IMR-90 (cell line): ENCODE data around the gene ADM. TPM values are rescaled to one million over a fixed set of nuclear protein-coding genes. Genes with fewer than 3 reads are reported as not detected.

Source experiments
- ATAC-seq: fragments of 200-7000 bp; cut with Tn5 transposase; 2 replicates; pipeline ENCODE4 v1.9.1; 2020; ENCODE audit warnings: low read depth, mild to moderate bottlenecking, moderate library complexity
- BruUV-seq: library from RNA; stranded (reverse); fragments of 400-500 nt; replicated peaks from 2 replicates; lab custom pipeline; 2021; lab: Mats Ljungman, UMichigan
- CTCF ChIA-PET: fragments of 300-600 bp; formaldehyde crosslinking; extraction: SDS; loops from one replicate; lab custom pipeline; 2021; ENCODE audit warnings: antibody characterized with exemption; lab: Yijun Ruan, JAX
- POLR2A ChIA-PET: fragments of 300-600 bp; sonication (Branson Sonifier 250); formaldehyde crosslinking; loops from one replicate; lab custom pipeline; 2022; ENCODE audit warnings: antibody characterized with exemption; ENCODE audit not compliant: unreplicated experiment; lab: Charles Lee
- DNase-seq: peaks from one replicate; pipeline ENCODE4 v3.0.0; 2013
- H2AFZ ChIP-seq: replicated peaks from 2 replicates; pipeline ENCODE3; 2013; ENCODE audit warnings: low read length, mild to moderate bottlenecking; ENCODE audit not compliant: poor library complexity
- H2AK5ac ChIP-seq: 2 replicates; pipeline ENCODE4 v1.6.1; 2013; ENCODE audit warnings: low read depth, low read length, inconsistent platforms
- H2AK9ac ChIP-seq: replicated peaks from 2 replicates; pipeline ENCODE3; 2013; ENCODE audit warnings: mild to moderate bottlenecking, low read depth, low read length, moderate library complexity; ENCODE audit not compliant: poor library complexity
- H2BK120ac ChIP-seq: 2 replicates; pipeline ENCODE4 v1.6.1; 2013; ENCODE audit warnings: low read depth, low read length, inconsistent platforms
- H2BK15ac ChIP-seq: 3 replicates; pipeline ENCODE4 v1.6.1; 2013; ENCODE audit warnings: low read depth, low read length, inconsistent platforms
- H2BK20ac ChIP-seq: 2 replicates; pipeline ENCODE4 v1.6.1; 2013; ENCODE audit warnings: low read depth, mild to moderate bottlenecking, inconsistent platforms, low read length, moderate library complexity
- H2BK5ac ChIP-seq: 2 replicates; pipeline ENCODE4 v1.6.1; 2013; ENCODE audit warnings: mild to moderate bottlenecking, low read depth, low read length, inconsistent platforms; ENCODE audit not compliant: poor library complexity, severe bottlenecking
- H3K14ac ChIP-seq: replicated peaks from 2 replicates; pipeline ENCODE4 v1.6.1; 2013; ENCODE audit warnings: low read depth, low read length, inconsistent platforms
- H3K18ac ChIP-seq: 2 replicates; pipeline ENCODE4 v1.6.1; 2013; ENCODE audit warnings: low read depth, low read length, control low read depth
- H3K23ac ChIP-seq: 2 replicates; pipeline ENCODE4 v1.6.1; 2013; ENCODE audit warnings: low read depth, low read length, inconsistent platforms
- H3K27ac ChIP-seq: 2 replicates; pipeline ENCODE4 v1.5.1; 2013; ENCODE audit warnings: mild to moderate bottlenecking, control low read depth, low read length; ENCODE audit not compliant: insufficient read depth
- H3K27me3 ChIP-seq: 2 replicates; pipeline ENCODE4 v1.6.1; 2013; ENCODE audit warnings: low read length; ENCODE audit not compliant: control insufficient read depth, insufficient read depth
- H3K36me3 ChIP-seq: 2 replicates; pipeline ENCODE4 v1.6.1; 2013; ENCODE audit warnings: low read length, mixed read lengths; ENCODE audit not compliant: control insufficient read depth, insufficient read depth
- H3K4ac ChIP-seq: 2 replicates; pipeline ENCODE4 v1.6.1; 2013; ENCODE audit warnings: low read depth, low read length, inconsistent platforms
- H3K4me1 ChIP-seq: 2 replicates; pipeline ENCODE4 v1.6.1; 2013; ENCODE audit warnings: low read length, mixed read lengths; ENCODE audit not compliant: control insufficient read depth, insufficient read depth
- H3K4me2 ChIP-seq: 2 replicates; pipeline ENCODE4 v1.6.1; 2013; ENCODE audit warnings: low read depth, mild to moderate bottlenecking, control low read depth, low read length, moderate library complexity
- H3K4me3 ChIP-seq: 2 replicates; pipeline ENCODE4 v1.5.1; 2013; ENCODE audit warnings: low read depth, mild to moderate bottlenecking, control low read depth, low read length, moderate library complexity; ENCODE audit not compliant: insufficient read depth
- H3K56ac ChIP-seq: 2 replicates; pipeline ENCODE4 v1.6.1; 2013; ENCODE audit warnings: low read length, inconsistent platforms; ENCODE audit not compliant: insufficient read depth; ENCODE audit errors: extremely low read depth
- H3K79me1 ChIP-seq, 2 experiments: 2 replicates each; pipeline ENCODE4 v1.6.1; 2013; ENCODE audit warnings: low read length in 2 of 2, inconsistent platforms in 1 of 2, low read depth in 1 of 2
- H3K9ac ChIP-seq: 2 replicates; pipeline ENCODE4 v1.6.1; 2013; ENCODE audit warnings: low read depth, low read length, control low read depth
- H3K9me1 ChIP-seq: 2 replicates; pipeline ENCODE4 v1.6.1; 2013; ENCODE audit warnings: low read length, inconsistent platforms; ENCODE audit not compliant: insufficient read depth
- H3K9me3 ChIP-seq: 2 replicates; pipeline ENCODE4 v1.6.1; 2013; ENCODE audit warnings: low read length; ENCODE audit not compliant: control insufficient read depth, insufficient read depth
- H4K20me1 ChIP-seq: 2 replicates; pipeline ENCODE4 v1.6.1; 2013; ENCODE audit warnings: low read length, inconsistent platforms; ENCODE audit not compliant: insufficient read depth
- H4K5ac ChIP-seq: 2 replicates; pipeline ENCODE4 v1.6.1; 2013; ENCODE audit warnings: mild to moderate bottlenecking, low read depth, low read length, control low read depth
- H4K8ac ChIP-seq, 2 experiments: 2 replicates each; pipeline ENCODE4 v1.6.1; 2013; ENCODE audit warnings: low read depth in 2 of 2, low read length in 2 of 2, control low read depth in 1 of 2, inconsistent platforms in 1 of 2
- H4K91ac ChIP-seq: 2 replicates; pipeline ENCODE4 v1.6.1; 2013; ENCODE audit warnings: low read depth, low read length, inconsistent platforms; ENCODE audit not compliant: insufficient read depth
- CHD1 ChIP-seq: IDR thresholded peaks from 2 replicates; pipeline ENCODE4 v1.6.1; 2012; ENCODE audit warnings: low read depth, low read length, improper control_type of control experiment
- CTCF ChIP-seq: conservative IDR thresholded peaks from 2 replicates; pipeline ENCODE4 v1.5.1; 2012; ENCODE audit warnings: mild to moderate bottlenecking, low read depth, low read length, improper control_type of control experiment
- MAFK ChIP-seq: IDR thresholded peaks from 2 replicates; pipeline ENCODE4 v1.6.1; 2012; ENCODE audit warnings: low read depth, low read length, improper control_type of control experiment
- MAZ ChIP-seq: IDR thresholded peaks from 2 replicates; pipeline ENCODE4 v1.6.1; 2012; ENCODE audit warnings: low read depth, mild to moderate bottlenecking, low read length, improper control_type of control experiment, moderate library complexity, borderline replicate concordance
- MXI1 ChIP-seq: IDR thresholded peaks from 2 replicates; pipeline ENCODE4 v1.6.1; 2012; ENCODE audit warnings: low read depth, mild to moderate bottlenecking, low read length, moderate library complexity, borderline replicate concordance
- NFE2L2 ChIP-seq: fragments of 150-350 bp; IDR thresholded peaks from 2 replicates; pipeline ENCODE4 v1.6.1; 2016; ENCODE audit warnings: low read depth, mild to moderate bottlenecking, low read length
- POLR2A ChIP-seq: IDR thresholded peaks from 2 replicates; pipeline ENCODE4 v1.6.1; 2012; ENCODE audit warnings: mild to moderate bottlenecking, low read depth, low read length
- RAD21 ChIP-seq: IDR thresholded peaks from 2 replicates; pipeline ENCODE4 v1.6.1; 2012; ENCODE audit warnings: low read length, improper control_type of control experiment
- RCOR1 ChIP-seq: IDR thresholded peaks from 2 replicates; pipeline ENCODE4 v1.6.1; 2012; ENCODE audit warnings: mild to moderate bottlenecking, low read length, improper control_type of control experiment; ENCODE audit not compliant: insufficient replicate concordance
- RFX5 ChIP-seq: IDR thresholded peaks from 2 replicates; pipeline ENCODE4 v1.8.0; 2012; ENCODE audit warnings: low read depth, mild to moderate bottlenecking, low read length, moderate library complexity
- SMC3 ChIP-seq: fragments of 150-350 bp; IDR thresholded peaks from 2 replicates; pipeline ENCODE4 v1.6.1; 2016; ENCODE audit warnings: low read depth, mild to moderate bottlenecking, antibody characterized with exemption, low read length, moderate library complexity
- USF2 ChIP-seq: fragments of 150-350 bp; IDR thresholded peaks from 2 replicates; pipeline ENCODE4 v1.6.1; 2017; ENCODE audit warnings: mild to moderate bottlenecking, antibody characterized with exemption, low read length, low read depth
- WGBS, 2 experiments: methylation state at CpG; one replicate each; pipeline versions ENCODE4 v1.1.5 to v1.1.7; 2013; ENCODE audit warnings: missing lambda C conversion rate in 2 of 2; ENCODE audit not compliant: insufficient read length in 1 of 2; ENCODE audit errors: extremely low coverage in 2 of 2; 5-methylcytosine and 5-hydroxymethylcytosine counted together
- dilution Hi-C: fragments of 300-500 bp; cut with HindIII; formaldehyde crosslinking; loops from one replicate; pipeline ENCODE4 v1.14.3; 2018; ENCODE audit warnings: low sequenced_read_pairs; ENCODE audit not compliant: unreplicated experiment
- in situ Hi-C: fragments of 300-500 bp; cut with MboI; formaldehyde crosslinking; loops from 3 replicates; pipeline ENCODE4 v1.14.3; 2019; ENCODE audit warnings: low sequenced_read_pairs, inconsistent platforms, mixed read lengths
- intact Hi-C: fragments of 100-400 bp; cut with micrococcal nuclease; formaldehyde crosslinking; loops from 2 replicates; pipeline ENCODE4 v1.10.0; 2022
- polyA plus RNA-seq, 3 experiments: library from polyadenylated mRNA; depleted of rRNA; stranded (reverse); fragments of >200 nt; gene quantifications; 2 replicates each; pipeline ENCODE4 v1.2.3, GENCODE V29; 2012; ENCODE audit warnings: low replicate concordance in 1 of 3
- total RNA-seq: library from RNA; depleted of rRNA; stranded (reverse); fragments of >200 nt; gene quantifications from 2 replicates; pipeline ENCODE4 v1.2.3, GENCODE V29; 2012

Gene ADM
- total and polyA plus RNA-seq, 2 of the 4 experiments (the other 2 are of a cell fraction), result 357 to 559 TPM

DNA sequence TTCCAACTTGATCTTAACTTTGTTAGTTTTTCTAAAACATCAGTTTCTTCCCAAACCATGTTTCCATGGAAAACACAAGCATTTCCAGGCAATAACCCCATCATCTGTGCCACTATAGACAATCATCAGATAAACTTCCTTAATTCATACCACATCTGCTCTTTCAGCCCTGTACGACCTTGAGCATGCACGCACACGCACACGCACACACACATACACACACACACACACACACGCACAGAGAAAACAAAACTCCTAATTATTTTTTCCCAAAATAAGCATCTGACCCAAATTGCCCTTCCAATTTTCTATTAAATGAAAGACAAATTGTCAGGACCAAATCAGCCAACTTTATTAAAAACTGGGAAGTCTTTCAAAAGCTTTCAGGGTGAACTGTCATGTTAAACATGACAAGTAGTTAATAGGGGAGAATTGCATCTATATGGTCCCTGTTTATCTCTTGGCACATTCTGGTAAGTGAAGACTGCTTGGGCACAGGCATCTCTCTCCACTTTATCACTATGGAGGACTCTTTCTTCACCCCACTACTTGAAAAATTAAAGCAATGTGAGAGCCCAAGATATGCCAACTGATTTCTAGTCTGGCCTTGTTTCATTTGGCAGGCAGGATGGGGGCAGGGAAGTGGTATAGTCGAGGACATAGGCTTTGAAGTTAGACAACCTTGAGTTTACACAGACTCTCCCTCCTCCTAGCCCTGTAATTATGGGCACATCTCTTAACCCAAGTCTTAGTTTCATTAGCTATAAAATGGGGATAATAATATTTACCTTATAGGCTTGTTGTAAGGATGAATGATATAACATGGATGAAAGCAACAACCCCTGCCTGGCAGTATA is 15.1 kb downstream of the ADM start (continued):
- no peak for TF ChIP-seq SMC3

- H3K23ac ChIP-seq, result peak overlapping the region; percentile 17; the same call in 1 of the 2 replicates
- H3K4me2 ChIP-seq, result no peak overlapping the region
- H3K18ac ChIP-seq, result no peak overlapping the region; the same call in 1 of the 2 replicates
- no peaks in the 10 kb centered on the region for H3K9me3 ChIP-seq
- H3K14ac ChIP-seq, result no peak overlapping the region
- peaks cover 15% of the 10 kb centered on the region for H3K9me1 ChIP-seq
- no peaks in the 10 kb centered on the region for H4K20me1 ChIP-seq
- H3K4me3 ChIP-seq, result no peak overlapping the region
- H3K9ac ChIP-seq, result no peak overlapping the region
- DNase-seq (no peak), ATAC-seq (no peak)
- ChIA-PET CTCF (interaction anchor here (1.0 kb wide), 1 partner anchor 45 kb away, joined by 3 read pairs; no protein-coding TSS in a partner anchor), POLR2A (interaction anchor here (0.6 to 0.9 kb wide), 2 partner anchors 10 to 561 kb away, joined by 3 read pairs; no protein-coding TSS in a partner anchor)
- H3K4me1 ChIP-seq, result peaks cover 35% of the 10 kb centered on the region
- no peak overlapping the region for H3K4ac ChIP-seq
- H2BK5ac ChIP-seq, result no peak overlapping the region
- H3K27me3 ChIP-seq, result no peaks in the 10 kb centered on the region
- no TSS peak for BruUV-seq
- no peak overlapping the region for H2AK5ac ChIP-seq
- H3K36me3 ChIP-seq, result no peaks in the 10 kb centered on the region
- no peak overlapping the region for H2BK15ac ChIP-seq
- no peak overlapping the region for H4K5ac ChIP-seq
- H4K8ac ChIP-seq, result no peak overlapping the region
- no peak overlapping the region for H2AFZ ChIP-seq
- no peak overlapping the region for H3K56ac ChIP-seq
- in situ Hi-C loops (loop anchor here (5.0 to 25.0 kb wide), 2 partner anchors 559 to 709 kb away; no protein-coding TSS in a partner anchor), intact Hi-C loops (loop anchor here (10.0 kb wide), 1 partner anchor 204 kb away; no protein-coding TSS in a partner anchor), dilution Hi-C loops (no loop called here)
- H4K91ac ChIP-seq, result no peak overlapping the region
- H3K27ac ChIP-seq, result no peak overlapping the region
- H2BK20ac ChIP-seq, result no peak overlapping the region
- peaks cover 0 to 6% of the 10 kb centered on the region in 2 experiments; a peak in 2 of 4 replicates for H3K79me1 ChIP-seq
- H2AK9ac ChIP-seq, result no peak overlapping the region
- no CpG with 5 or more reads among the region's 4 CpGs for WGBS, 2 experiments
- no peak overlapping the region for H2BK120ac ChIP-seq
- TF ChIP-seq USF2, result no peak
- no peak for TF ChIP-seq RAD21
- no peak for TF ChIP-seq POLR2A
- no peak for TF ChIP-seq RFX5
- no peak for TF ChIP-seq MAZ
- TF ChIP-seq SMC3, result no peak
- TF ChIP-seq MAFK, result no peak
- no peak for TF ChIP-seq MXI1
- no peak for TF ChIP-seq CHD1
- no peak for TF ChIP-seq RCOR1
- TF ChIP-seq CTCF, result no peak
- no peak for TF ChIP-seq NFE2L2
These were observed 16.0 kb downstream of the ADM start for GRCh38 chr11:10320736-10321465.
